ENCODE results near the gene DERL3.
A peak's percentile ranks its signal among the peaks of the same experiment; 100 is the strongest.

Gene DERL3

GRCh38 chr22:23836692-23837495 lies 1.9 kb downstream of the DERL3 start:
- Histone ChIP-seq H3K36me3 (replicated peaks; ENCODE audit: insufficient read depth, low read length) (0 out of 2 replicates have a peak, but pooled peaks cover 3% of the 10 kb centered on the region), H3K4me3 (ENCODE audit: low read length) (peak overlapping the region; percentile 89), H3K27ac (ENCODE audit: low read length) (peak overlapping the region; percentile 74; the same call in 1 of the 2 replicates), H3K4me2 (ENCODE audit: low read depth, low read length) (peak overlapping the region; percentile 94), H3K9me2 (replicated peaks; ENCODE audit: insufficient read depth, low read length) (no peaks in the 10 kb centered on the region), H2AFZ (ENCODE audit: low read length) (no peak overlapping the region), H3K27me3 (replicated peaks; ENCODE audit: insufficient read depth, low read length) (no peaks in the 10 kb centered on the region), H3K79me2 (ENCODE audit: low read length) (peaks cover 57% of the 10 kb centered on the region), H3K9me3 (replicated peaks; ENCODE audit: insufficient read depth, low read length) (no peaks in the 10 kb centered on the region), H4K20me1 (ENCODE audit: insufficient read depth, low read length) (no peaks in the 10 kb centered on the region), H3K9ac (ENCODE audit: low read length) (peak overlapping the region; percentile 97), H3F3A (ENCODE audit: insufficient read depth, low read length) (peaks cover 19% of the 10 kb centered on the region), H3K4me1 (ENCODE audit: low read length) (peaks cover 25% of the 10 kb centered on the region)
- DNase-seq, result no peak
- TF ChIP-seq EZH2 (optimal IDR thresholded peaks at IDR 0.05; ENCODE audit: low read depth, low read length), result no peak

DNA sequence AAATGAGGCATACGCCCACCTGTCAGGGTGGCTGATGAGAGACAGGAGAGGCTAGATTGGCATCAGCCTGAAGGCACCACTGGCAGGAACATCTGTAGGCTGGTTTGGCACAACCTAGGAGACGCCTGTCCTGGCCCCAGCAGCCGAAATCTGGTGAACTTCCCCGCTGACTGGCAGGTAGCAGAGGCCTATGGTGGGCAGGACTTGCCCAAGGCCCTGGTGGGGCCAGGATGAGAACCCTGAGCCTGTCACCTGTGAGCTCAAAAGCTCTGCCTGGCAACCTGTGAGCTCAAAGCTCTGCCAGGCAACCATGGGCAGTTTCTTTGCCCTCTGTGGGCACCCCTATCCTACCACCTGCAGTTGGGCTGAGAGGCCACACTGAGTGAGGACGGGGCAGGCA lies 2.5 kb downstream of the DERL3 start:
- Histone ChIP-seq H3K4me3 (ENCODE audit: low read length) (peak overlapping the region; percentile 89; the same call in 1 of the 2 replicates), H3K9ac (ENCODE audit: low read length) (peak overlapping the region; percentile 97; the same call in 1 of the 2 replicates), H4K20me1 (ENCODE audit: insufficient read depth, low read length) (no peaks in the 10 kb centered on the region), H2AFZ (ENCODE audit: low read length) (no peak overlapping the region), H3K9me2 (replicated peaks; ENCODE audit: insufficient read depth, low read length) (no peaks in the 10 kb centered on the region), H3K4me1 (ENCODE audit: low read length) (peaks cover 25% of the 10 kb centered on the region), H3K4me2 (ENCODE audit: low read depth, low read length) (peak overlapping the region; percentile 94; the same call in 1 of the 2 replicates), H3K27me3 (replicated peaks; ENCODE audit: insufficient read depth, low read length) (no peaks in the 10 kb centered on the region), H3K79me2 (ENCODE audit: low read length) (peaks cover 62% of the 10 kb centered on the region), H3K36me3 (replicated peaks; ENCODE audit: insufficient read depth, low read length) (0 out of 2 replicates have a peak, but pooled peaks cover 3% of the 10 kb centered on the region), H3K9me3 (replicated peaks; ENCODE audit: insufficient read depth, low read length) (no peaks in the 10 kb centered on the region), H3K27ac (ENCODE audit: low read length) (peak overlapping the region; percentile 74; the same call in 1 of the 2 replicates), H3F3A (ENCODE audit: insufficient read depth, low read length) (peaks cover 19% of the 10 kb centered on the region)
- no peak for DNase-seq
- TF ChIP-seq, protein P1, sequence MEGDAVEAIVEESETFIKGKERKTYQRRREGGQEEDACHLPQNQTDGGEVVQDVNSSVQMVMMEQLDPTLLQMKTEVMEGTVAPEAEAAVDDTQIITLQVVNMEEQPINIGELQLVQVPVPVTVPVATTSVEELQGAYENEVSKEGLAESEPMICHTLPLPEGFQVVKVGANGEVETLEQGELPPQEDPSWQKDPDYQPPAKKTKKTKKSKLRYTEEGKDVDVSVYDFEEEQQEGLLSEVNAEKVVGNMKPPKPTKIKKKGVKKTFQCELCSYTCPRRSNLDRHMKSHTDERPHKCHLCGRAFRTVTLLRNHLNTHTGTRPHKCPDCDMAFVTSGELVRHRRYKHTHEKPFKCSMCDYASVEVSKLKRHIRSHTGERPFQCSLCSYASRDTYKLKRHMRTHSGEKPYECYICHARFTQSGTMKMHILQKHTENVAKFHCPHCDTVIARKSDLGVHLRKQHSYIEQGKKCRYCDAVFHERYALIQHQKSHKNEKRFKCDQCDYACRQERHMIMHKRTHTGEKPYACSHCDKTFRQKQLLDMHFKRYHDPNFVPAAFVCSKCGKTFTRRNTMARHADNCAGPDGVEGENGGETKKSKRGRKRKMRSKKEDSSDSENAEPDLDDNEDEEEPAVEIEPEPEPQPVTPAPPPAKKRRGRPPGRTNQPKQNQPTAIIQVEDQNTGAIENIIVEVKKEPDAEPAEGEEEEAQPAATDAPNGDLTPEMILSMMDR (IDR thresholded peaks at IDR 0.05; ENCODE audit: low read length), result no peak
- TF ChIP-seq EZH2 (optimal IDR thresholded peaks at IDR 0.05; ENCODE audit: low read depth, low read length) (no peak), EZH2phosphoT487 (IDR thresholded peaks at IDR 0.05; ENCODE audit: low read length) (no peak)

DNA sequence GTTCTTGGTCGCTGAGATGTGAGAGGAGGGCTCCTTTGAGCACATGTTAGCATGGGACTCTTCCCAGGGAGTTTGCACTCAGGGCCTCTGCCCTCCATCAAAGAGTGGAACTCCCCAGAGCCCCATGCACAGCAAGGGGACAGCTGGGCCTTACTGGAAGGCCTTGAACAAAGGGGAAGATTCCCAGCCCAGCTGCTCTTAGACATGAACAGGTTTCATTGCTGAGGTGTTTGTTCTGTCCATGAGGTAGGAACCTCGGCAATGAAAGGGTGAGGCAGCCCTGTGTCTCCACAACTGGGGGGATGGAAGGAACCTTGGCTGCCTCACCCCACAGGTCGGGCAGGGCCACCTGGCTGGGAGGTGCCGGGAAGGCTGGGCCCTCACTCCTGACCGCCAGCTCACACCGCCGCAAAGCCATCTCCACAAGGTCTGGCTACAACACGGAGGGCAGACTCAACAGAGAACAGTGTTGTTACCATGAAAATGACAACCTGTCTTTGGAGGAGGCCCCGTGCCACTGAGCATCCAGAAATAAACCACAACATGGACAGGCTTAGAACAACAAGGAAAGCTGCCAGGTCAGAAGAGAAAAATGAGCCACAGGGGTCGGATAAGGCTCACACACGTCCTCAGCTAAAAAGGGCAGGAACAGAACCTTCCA lies 3.2 kb downstream of the DERL3 start:
- no peaks in the 10 kb centered on the region for H3K9me2 ChIP-seq (replicated peaks; ENCODE audit: insufficient read depth, low read length)
- H3K4me3 ChIP-seq (ENCODE audit: low read length), result no peak overlapping the region
- H3F3A ChIP-seq (ENCODE audit: insufficient read depth, low read length), result peaks cover 19% of the 10 kb centered on the region
- no peaks in the 10 kb centered on the region for H3K9me3 ChIP-seq (replicated peaks; ENCODE audit: insufficient read depth, low read length)
- peaks cover 67% of the 10 kb centered on the region for H3K79me2 ChIP-seq (ENCODE audit: low read length)
- H2AFZ ChIP-seq (ENCODE audit: low read length), result no peak overlapping the region
- H3K27ac ChIP-seq (ENCODE audit: low read length), result peak overlapping the region; percentile 74; the same call in 1 of the 2 replicates
- no peak for DNase-seq
- H3K4me1 ChIP-seq (ENCODE audit: low read length), result peaks cover 25% of the 10 kb centered on the region
- H4K20me1 ChIP-seq (ENCODE audit: insufficient read depth, low read length), result no peaks in the 10 kb centered on the region
- no peaks in the 10 kb centered on the region for H3K27me3 ChIP-seq (replicated peaks; ENCODE audit: insufficient read depth, low read length)
- H3K4me2 ChIP-seq (ENCODE audit: low read depth, low read length), result peak overlapping the region; percentile 94; the same call in 1 of the 2 replicates
- peak overlapping the region; percentile 97; the same call in 1 of the 2 replicates for H3K9ac ChIP-seq (ENCODE audit: low read length)
- no peak for TF ChIP-seq EZH2 (optimal IDR thresholded peaks at IDR 0.05; ENCODE audit: low read depth, low read length)
- TF ChIP-seq EZH2phosphoT487 (IDR thresholded peaks at IDR 0.05; ENCODE audit: low read length), result no peak
- TF ChIP-seq, protein P1 (IDR thresholded peaks at IDR 0.05; ENCODE audit: low read length), result no peak
- H3K36me3 ChIP-seq (replicated peaks; ENCODE audit: insufficient read depth, low read length), result 0 out of 2 replicates have a peak, but pooled peaks cover 3% of the 10 kb centered on the region

Data from MM.1S (cell line).